NCI-H1694 treated with DMSO at 0.1 percent for 48 hours (cell line): ENCODE data around the gene BMP7.

ENCODE experiments used
- DNase-seq: peaks from one replicate; lab custom pipeline; 2025; lab: John Stamatoyannopoulos, UW

The BMP7 gene

DNA sequence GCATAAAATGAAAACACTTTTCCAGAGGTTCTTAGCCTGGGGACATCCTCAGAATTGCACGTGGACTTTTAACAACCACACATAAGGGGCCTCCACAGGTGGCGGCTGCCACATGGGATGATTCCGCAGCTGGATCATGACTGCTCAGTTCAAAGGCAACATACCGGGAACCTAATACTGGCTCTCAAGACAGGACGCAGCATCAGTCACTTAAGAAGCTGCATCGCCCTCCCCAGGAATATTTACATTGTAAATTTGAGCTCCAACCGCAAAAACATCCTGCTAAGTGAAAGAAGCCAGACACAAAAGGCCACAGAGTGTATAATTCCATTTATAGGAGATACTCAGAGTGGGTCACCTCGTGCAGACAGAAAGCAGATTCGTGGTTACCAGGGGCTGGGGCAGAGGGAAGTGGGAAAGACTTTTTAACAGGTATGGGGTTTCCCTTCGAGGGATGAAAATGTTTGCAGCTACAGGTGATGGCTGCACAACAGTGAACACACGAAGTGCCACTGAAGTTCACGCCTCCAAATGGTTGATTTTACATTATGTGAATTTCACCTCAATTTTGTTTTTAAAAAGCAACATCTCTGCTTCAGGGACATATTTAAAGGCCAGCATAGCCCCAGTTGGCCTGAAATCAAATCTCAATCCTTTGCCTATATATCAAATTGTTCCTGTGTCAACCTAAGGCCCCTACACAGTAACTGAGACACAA is 141.5 kb downstream of the BMP7 start:
- no peak for DNase-seq

DNA sequence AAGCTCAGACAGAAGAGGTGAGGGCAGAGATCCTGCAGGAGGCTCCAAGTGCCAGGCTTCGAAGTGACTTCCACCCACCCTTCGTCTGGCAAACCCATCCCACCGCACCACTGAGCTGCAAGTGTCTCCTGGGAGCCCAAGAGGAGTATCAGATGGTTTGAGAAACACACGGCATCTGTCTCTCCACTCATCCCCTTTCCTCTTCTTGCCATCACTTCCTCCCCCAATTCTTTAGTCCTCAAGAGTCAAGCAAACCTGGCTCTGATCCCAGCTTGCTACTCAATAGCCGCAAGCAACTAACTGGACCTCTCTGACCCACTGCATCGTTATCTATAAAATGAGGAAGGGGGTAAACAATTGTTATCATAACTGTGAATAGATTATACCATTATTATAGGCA is 142.1 kb downstream of the BMP7 start:
- DNase-seq, result no peak

DNA sequence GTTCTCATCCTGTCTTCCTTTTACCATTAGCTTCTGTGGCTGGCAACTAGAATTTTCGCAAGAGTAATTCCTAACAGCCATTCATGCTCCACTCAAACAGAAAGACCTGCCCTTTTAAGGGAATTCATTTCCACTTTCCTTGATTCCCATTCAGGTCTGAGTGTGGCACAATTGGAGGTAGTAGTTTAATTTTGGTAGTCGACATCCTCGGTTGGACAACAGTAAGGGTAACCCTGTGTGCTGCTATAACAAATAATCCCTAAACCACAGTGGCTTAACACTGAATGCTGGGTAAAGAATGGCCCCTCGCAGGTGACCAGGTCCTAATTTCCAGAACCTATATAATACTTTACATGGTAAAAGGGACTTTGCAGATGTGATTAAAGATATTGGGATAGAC is 142.9 kb downstream of the BMP7 start:
- no peak for DNase-seq

DNA sequence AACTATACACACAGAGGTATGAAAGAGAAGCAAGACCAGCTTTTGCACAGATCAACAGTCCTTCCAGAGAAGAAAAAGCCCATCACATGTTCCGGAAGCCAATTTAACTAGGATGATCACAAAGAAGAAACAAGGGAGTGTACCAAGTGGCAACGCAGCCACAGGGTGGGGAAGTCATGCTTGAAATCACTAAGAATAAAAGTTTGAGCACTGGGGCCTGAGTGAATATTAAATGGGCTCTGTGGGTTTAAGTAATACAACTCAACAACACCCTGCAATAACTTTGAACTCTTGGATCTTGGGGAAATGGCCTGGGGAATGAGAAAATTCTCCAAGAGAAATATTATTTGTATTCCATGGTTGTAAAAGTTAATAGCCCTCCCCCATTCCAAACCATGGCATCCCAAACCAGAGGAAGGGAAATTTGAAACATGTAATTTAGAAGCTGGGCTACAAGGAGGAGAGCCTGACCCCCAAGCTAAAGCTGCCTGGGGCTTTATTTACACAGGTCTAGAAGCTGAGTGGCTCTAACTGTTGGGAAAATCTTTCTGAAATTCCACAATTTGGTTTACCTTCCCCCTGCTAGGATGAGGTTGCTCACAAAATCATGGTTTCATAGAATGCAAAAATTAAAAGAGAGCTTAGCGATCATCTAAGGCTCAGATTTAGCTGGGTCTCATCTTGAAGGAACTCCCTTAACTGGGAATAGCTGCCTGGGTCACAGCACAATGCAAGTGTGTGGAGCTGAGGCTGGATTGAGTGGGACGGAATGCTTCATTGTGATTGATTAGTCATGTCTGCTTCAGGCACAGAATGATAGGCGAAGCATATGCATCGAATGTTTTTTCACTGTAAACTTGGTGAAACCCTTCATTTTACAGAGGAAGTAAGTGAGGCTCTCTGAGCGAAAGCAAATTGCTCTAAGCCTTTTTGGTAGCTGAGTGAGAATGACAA is 143.6 kb downstream of the BMP7 start:
- no peak for DNase-seq

DNA sequence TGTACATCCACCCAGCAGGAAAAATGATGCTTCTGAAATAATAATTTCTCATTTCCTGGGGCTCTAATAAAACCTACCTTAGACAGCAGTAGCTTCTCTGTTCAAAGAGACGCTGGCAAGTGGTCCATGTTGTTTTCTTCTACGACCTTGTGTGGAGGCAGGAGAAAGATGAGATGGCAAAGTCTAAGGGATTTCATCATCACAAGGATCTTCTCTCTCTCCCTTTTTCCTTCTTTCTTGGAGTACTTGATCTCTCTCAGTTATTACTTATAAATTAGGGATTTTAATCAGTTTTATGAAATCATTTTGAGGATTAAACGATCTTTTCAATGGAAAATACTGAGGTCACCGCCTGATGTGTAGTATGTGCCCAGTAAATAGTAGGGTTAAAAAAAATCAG is 147.5 kb downstream of the BMP7 start:
- no peak for DNase-seq
